Posterior vena cava (tissue), 2 donors: ENCODE data around the gene KHNYN. TPM values are rescaled to one million over a fixed set of nuclear protein-coding genes. Genes with fewer than 3 reads are reported as not detected.
"Not testable (repeated sequence)": the region's sequence is repeated elsewhere in the genome, so short reads cannot be mapped to it uniquely, and the experiment has no call there.

Experiments
- DNase-seq: peaks from one replicate; pipeline ENCODE4 v3.0.0-alpha.2; 2020; ENCODE audit warnings: low spot score
- intact Hi-C, 2 donors: fragments of 100-400 bp; cut with DNase I; formaldehyde crosslinking; loops; one replicate each; pipeline versions ENCODE4 v1.14.1 to v1.14.2; 2022 to 2023
- total RNA-seq, 2 donors: library from RNA; stranded (reverse); fragmentation: NEBNext Ultra II Directional; extraction: Animal tissue kit (Norgen Biotek cat#: 25700); gene quantifications; one replicate each; pipeline ENCODE4 v1.2.1, GENCODE V29; 2021
- donor health status: DM: yes; HTN: yes; CAD: no.
- donor health status: DM: yes; HTN: yes; CAD: no.

KHNYN gene
- total RNA-seq, 2 donors from 2014 or later = 41.4 to 41.8 TPM

DNA sequence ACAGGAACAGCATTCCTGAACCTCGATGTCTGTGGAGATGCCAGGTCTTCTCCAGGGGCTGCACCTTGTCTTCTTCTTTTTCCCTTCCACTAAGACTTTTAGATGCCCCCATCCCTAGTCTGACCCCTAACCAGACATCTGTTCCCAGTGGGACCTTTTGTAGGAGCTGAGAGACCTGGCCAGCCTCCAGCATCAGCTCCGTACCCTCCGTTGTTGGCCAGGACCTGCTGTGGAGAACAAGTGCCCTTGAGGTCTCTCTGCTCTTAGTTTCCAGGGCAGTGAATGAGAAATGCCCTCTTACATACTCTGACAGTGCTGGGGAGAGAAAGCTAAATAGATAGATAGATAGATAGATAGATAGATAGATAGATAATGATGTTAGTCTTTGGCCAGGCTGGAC is 29.6 kb downstream of the KHNYN start:
- intact Hi-C loops = no loop called here
- no peak for DNase-seq

GRCh38 chr14:24461336-24461735 is 31.6 kb downstream of the KHNYN start:
- no peak for DNase-seq
- intact Hi-C loops = no loop called here

- intact Hi-C loops = no loop called here
- no peak for DNase-seq
Observed at GRCh38 chr14:24463017-24463883, 33.5 kb downstream of the KHNYN start.

GRCh38 chr14:24463884-24464785 is 34.4 kb downstream of the KHNYN start:
- no peak for DNase-seq

GRCh38 chr14:24465368-24465767 is 35.6 kb downstream of the KHNYN start:
- DNase-seq = no peak
- intact Hi-C loops = no loop called here

More at GRCh38 chr14:24463884-24464785, 34.4 kb downstream of the KHNYN start:
- intact Hi-C loops = no loop called here

GRCh38 chr14:24465805-24466204 is 36.1 kb downstream of the KHNYN start:
- intact Hi-C loops = no loop called here
- DNase-seq = no peak

GRCh38 chr14:24470450-24470849 is 40.7 kb downstream of the KHNYN start:
- DNase-seq, intact Hi-C loops: not testable (repeated sequence)

DNA sequence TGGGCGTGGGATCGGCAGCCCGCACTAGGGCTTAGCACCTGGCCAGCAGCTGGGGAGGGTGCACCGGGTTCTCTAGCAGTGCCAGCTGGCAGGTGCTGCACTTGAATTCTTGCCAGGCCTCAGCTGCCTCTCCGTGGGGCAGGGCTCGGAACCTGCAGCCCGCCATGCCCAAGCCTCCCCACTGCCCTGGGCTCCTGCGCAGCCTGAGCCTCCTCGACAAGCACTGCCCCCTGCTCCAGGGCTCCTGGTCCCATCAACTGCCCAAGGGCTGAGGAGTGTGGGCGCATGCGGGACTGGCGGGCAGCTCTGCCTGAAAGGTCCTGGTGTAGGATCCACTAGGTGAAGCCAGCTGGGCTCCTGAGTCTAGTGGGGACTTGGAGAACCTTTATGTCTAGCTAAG is 43.5 kb downstream of the KHNYN start:
- DNase-seq = no peak
- intact Hi-C loops = no loop called here

- intact Hi-C loops = no loop called here
Observed at GRCh38 chr14:24475261-24475660, 45.5 kb downstream of the KHNYN start.

DNA sequence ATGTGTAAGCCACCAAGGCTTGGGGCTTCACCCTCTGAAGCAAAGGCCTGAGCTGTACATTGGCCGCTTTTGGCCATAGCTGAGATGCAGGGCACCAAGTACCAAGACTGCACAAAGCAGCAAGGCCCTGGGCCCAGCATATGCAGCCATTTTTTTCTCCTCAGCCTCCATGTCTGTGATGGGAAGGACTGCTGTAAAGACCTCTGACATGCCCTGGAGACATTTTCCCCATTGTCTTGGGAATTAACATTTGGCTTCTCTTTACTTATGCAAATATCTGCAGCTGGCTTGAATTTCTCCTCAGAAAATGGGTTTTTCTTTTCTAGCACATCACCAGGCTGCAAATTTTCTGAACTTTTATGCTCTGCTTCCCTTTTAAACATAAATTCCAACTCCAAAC is 50.2 kb downstream of the KHNYN start:
- intact Hi-C loops = not testable (repeated sequence)

More at GRCh38 chr14:24475261-24475660, 45.5 kb downstream of the KHNYN start:
- no peak for DNase-seq

DNA sequence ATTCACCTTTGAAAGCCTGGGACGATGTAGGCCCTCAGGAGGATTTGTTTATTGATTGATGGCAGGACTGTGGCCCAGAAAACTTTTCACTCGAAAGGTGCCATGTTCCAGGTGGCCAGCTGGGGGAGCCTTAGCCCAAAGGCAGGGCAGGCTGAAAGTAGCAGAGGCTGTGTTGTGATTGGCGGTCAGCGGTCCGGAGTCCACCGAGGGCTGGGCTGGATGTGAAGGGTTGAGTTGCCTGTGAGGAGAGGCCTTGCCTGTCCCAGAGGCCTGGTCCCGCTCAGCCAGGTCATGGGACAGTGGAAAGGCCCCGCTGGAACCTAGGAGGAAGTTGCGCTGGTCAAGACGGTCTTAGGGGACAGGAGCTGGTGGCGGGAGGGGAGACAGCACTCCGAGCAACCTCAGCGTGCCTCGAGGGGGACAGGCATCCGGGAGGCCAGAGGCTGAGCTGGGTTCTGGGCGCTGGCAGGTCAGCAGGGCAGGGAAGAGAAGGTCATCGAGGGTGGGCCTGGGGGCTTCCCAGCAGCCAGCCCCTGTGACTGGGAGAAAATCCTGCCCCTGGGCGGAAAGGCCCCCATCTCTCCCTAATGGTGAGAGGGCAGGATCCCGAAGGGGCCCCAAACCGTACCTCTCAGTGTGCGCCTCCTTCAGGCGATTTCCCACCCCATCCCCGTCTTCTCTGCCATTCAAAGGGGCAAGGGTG is 52.0 kb downstream of the KHNYN start:
- no peak for DNase-seq
- intact Hi-C loops = no loop called here

More for the DNA sequence above, 50.2 kb downstream of the KHNYN start:
- not testable (repeated sequence) for DNase-seq

DNA sequence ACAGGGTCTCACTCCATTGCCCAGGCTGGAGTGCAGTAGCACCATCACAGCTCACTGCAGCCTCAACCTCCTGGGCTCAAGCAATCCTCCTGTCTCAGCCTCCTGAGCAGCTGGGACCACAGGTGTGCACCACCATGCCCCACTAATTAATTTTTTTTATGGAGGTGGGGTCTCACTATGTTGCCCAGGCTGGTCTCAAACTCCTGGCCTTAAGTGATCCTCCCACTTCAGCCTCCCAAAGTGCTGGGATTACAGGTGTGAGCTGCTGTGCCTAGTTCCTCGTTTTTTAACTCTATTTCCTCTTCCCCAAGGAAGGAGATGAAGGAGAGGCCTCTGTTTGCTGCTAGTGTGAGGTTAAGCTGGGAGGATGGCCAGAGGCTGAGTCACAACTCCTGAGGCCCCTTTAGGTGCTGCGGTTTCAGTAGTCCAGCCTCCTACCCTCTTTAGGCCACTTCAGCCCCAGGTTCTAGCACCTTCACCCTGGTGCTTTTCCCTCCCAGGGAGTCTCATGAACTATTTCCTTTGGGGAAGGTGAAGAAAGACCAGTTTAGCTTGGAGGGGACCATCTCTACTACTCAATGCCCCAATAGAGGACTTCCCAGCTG is 53.0 kb downstream of the KHNYN start:
- intact Hi-C loops = not testable (repeated sequence)

GRCh38 chr14:24483604-24484252 is 54.0 kb downstream of the KHNYN start:
- intact Hi-C loops = no loop called here
- DNase-seq = no peak

More for the DNA sequence above, 53.0 kb downstream of the KHNYN start:
- not testable (repeated sequence) for DNase-seq

Other genes with a start within 250 kb of the KHNYN start
- gene IPO4, start 241.1 kb upstream of the KHNYN start, total RNA-seq = 10 to 100 TPM; 24.9 to 30.6 TPM
- 10 to 100 TPM; 30.1 to 35.2 TPM for gene TM9SF1, start 234.5 kb upstream of the KHNYN start, total RNA-seq
- gene TSSK4, start 224.3 kb upstream of the KHNYN start, total RNA-seq = not detected
- 10 to 100 TPM; 41.8 to 42.7 TPM for gene CHMP4A, start 216.5 kb upstream of the KHNYN start, total RNA-seq
- gene MDP1, start 213.9 kb upstream of the KHNYN start, total RNA-seq = 10 to 100 TPM; 22.1 to 23.1 TPM
- 100 to 1,000 TPM; 121 to 125 TPM for gene NEDD8, start 197.6 kb upstream of the KHNYN start, total RNA-seq
- gene GMPR2, start 197.0 kb upstream of the KHNYN start, total RNA-seq = 10 to 100 TPM; 34.4 to 42.0 TPM
- 10 to 100 TPM; 77.8 to 85.1 TPM for gene TINF2, start 187.3 kb upstream of the KHNYN start, total RNA-seq
- 1 to 10 TPM in 1 of 2 donors, under 1 TPM in 1; 0.14 to 1.7 TPM for gene TGM1, start 166.8 kb upstream of the KHNYN start, total RNA-seq
- gene RABGGTA, start 158.4 kb upstream of the KHNYN start, total RNA-seq = 10 to 100 TPM; 14.5 to 17.3 TPM
- gene DHRS1, start 130.2 kb upstream of the KHNYN start, total RNA-seq = 10 to 100 TPM; 14.0 to 17.9 TPM
- 10 to 100 TPM; 19.2 to 20.9 TPM for gene NOP9, start 130.1 kb upstream of the KHNYN start, total RNA-seq
- gene CIDEB, start 122.0 kb upstream of the KHNYN start, total RNA-seq = 10 to 100 TPM; 10.1 to 10.8 TPM
- gene LTB4R2, start 119.8 kb upstream of the KHNYN start, total RNA-seq = 1 to 10 TPM; 2.5 to 4.0 TPM
- gene LTB4R, start 118.5 kb upstream of the KHNYN start, total RNA-seq = 1 to 10 TPM; 5.6 TPM
- 10 to 100 TPM; 35.2 to 36.0 TPM for gene ADCY4, start 94.9 kb upstream of the KHNYN start, total RNA-seq
- gene RIPK3, start 90.0 kb upstream of the KHNYN start, total RNA-seq = 1 to 10 TPM; 8.5 to 9.2 TPM
- gene NFATC4, start 61.8 kb upstream of the KHNYN start, total RNA-seq = 10 to 100 TPM; 75.1 to 87.2 TPM
- gene NYNRIN, start 31.0 kb upstream of the KHNYN start, total RNA-seq = 10 to 100 TPM; 13.1 to 15.1 TPM
- 1 to 10 TPM; 3.5 to 4.2 TPM for gene CBLN3, start 286 bp upstream of the KHNYN start, total RNA-seq
- 10 to 100 TPM; 31.6 to 36.4 TPM for gene SDR39U1, start 12.8 kb downstream of the KHNYN start, total RNA-seq
- gene CMA1, start 78.3 kb downstream of the KHNYN start, total RNA-seq = 1 to 10 TPM in 1 of 2 donors, under 1 TPM in 1; 0.71 to 2.4 TPM
- gene CTSG, start 146.3 kb downstream of the KHNYN start, total RNA-seq = 1 to 10 TPM; 3.1 to 6.9 TPM
- gene GZMH, start 179.7 kb downstream of the KHNYN start, total RNA-seq = under 1 TPM in 1 of 2 donors, not detected in 1; 0.90 TPM
- gene GZMB, start 204.2 kb downstream of the KHNYN start, total RNA-seq = 1 to 10 TPM in 1 of 2 donors, under 1 TPM in 1; 0.79 to 1.0 TPM